HepG2 (cell line): ENCODE measurements around the gene CNP. TPM values are rescaled to one million over a fixed set of nuclear protein-coding genes. Genes with fewer than 3 reads are reported as not detected.
A peak's percentile ranks its signal among the peaks of the same experiment; 100 is the strongest.

Experiments
- ATM ChIP-seq: fragments of 450-650 bp; IDR thresholded peaks from 2 replicates; pipeline ENCODE4 v1.7.1; 2017; ENCODE audit warnings: mild to moderate bottlenecking, borderline replicate concordance
- CHD4 ChIP-seq: fragments of 200-600 bp; sonication (generic); IDR thresholded peaks from 2 replicates; pipeline ENCODE4 v1.7.0; 2017; ENCODE audit warnings: mild to moderate bottlenecking, low read length, borderline replicate concordance
- FOXM1 ChIP-seq: sonication (generic); formaldehyde crosslinking; IDR thresholded peaks from 2 replicates; pipeline ENCODE4 v1.5.0; 2020; ENCODE audit warnings: missing genetic modification reagents
- FOXP1 ChIP-seq, 2 experiments: fragments of 450-650 bp in 1 of 2; IDR thresholded peaks; 2 replicates each; pipeline ENCODE4 v1.6.1; 2017 to 2018; ENCODE audit warnings: antibody characterized with exemption in 1 of 2
- GTF3A ChIP-seq: sonication (generic); formaldehyde crosslinking; conservative IDR thresholded peaks from 2 replicates; pipeline ENCODE4 v1.4.0; 2020; ENCODE audit warnings: mild to moderate bottlenecking, missing genetic modification reagents
- HMGA1 ChIP-seq: sonication (generic); formaldehyde crosslinking; conservative IDR thresholded peaks from 2 replicates; pipeline ENCODE4 v1.4.0; 2020; ENCODE audit warnings: missing genetic modification reagents
- ISX ChIP-seq: sonication (generic); formaldehyde crosslinking; conservative IDR thresholded peaks from 2 replicates; pipeline ENCODE4 v1.5.0; 2020; ENCODE audit warnings: missing genetic modification reagents
- KDM1A ChIP-seq: IDR thresholded peaks from 2 replicates; pipeline ENCODE4 v1.6.1; 2016; ENCODE audit warnings: missing compliant biosample characterization
- MBD4 ChIP-seq: IDR thresholded peaks from 2 replicates; pipeline ENCODE4 v1.6.1; 2012; ENCODE audit warnings: low read length, inconsistent platforms, borderline replicate concordance
- NFIB ChIP-seq: sonication (generic); formaldehyde crosslinking; IDR thresholded peaks from 2 replicates; pipeline ENCODE4 v1.9.0; 2021; ENCODE audit warnings: missing genetic modification reagents, mild to moderate bottlenecking, borderline replicate concordance
- NFRKB ChIP-seq: fragments of 450-650 bp; IDR thresholded peaks from 2 replicates; pipeline ENCODE4 v1.6.1; 2017
- NR2F2 ChIP-seq: IDR thresholded peaks from 2 replicates; pipeline ENCODE4 v1.6.1; 2012; ENCODE audit warnings: low read depth, inconsistent platforms, borderline replicate concordance
- PHF21A ChIP-seq: sonication (generic); formaldehyde crosslinking; IDR thresholded peaks from 2 replicates; pipeline ENCODE4 v1.5.0; 2020; ENCODE audit warnings: mild to moderate bottlenecking, missing genetic modification reagents
- PRMT3 ChIP-seq: sonication (generic); formaldehyde crosslinking; IDR thresholded peaks from 2 replicates; pipeline ENCODE4 v1.8.1; 2022; ENCODE audit warnings: low read depth, mild to moderate bottlenecking, moderate library complexity, missing genetic modification reagents, borderline replicate concordance
- SMYD3 ChIP-seq: sonication (generic); formaldehyde crosslinking; IDR thresholded peaks from 2 replicates; pipeline ENCODE4 v1.8.1; 2023; ENCODE audit warnings: mild to moderate bottlenecking, missing genetic modification reagents
- SPEN ChIP-seq: sonication (generic); formaldehyde crosslinking; IDR thresholded peaks from 2 replicates; pipeline ENCODE4 v1.5.1; 2020; ENCODE audit warnings: low read depth, mild to moderate bottlenecking, missing genetic modification reagents
- TAF1 ChIP-seq: sonication (generic); formaldehyde crosslinking; IDR thresholded peaks from 2 replicates; pipeline ENCODE4 v1.4.0; 2020; ENCODE audit warnings: missing genetic modification reagents
- THAP7 ChIP-seq: sonication (generic); formaldehyde crosslinking; IDR thresholded peaks from 2 replicates; pipeline ENCODE4 v1.8.1; 2023; ENCODE audit warnings: mild to moderate bottlenecking, missing genetic modification reagents
- TOPORS ChIP-seq: sonication (generic); formaldehyde crosslinking; IDR thresholded peaks from 2 replicates; pipeline ENCODE4 v1.8.0; 2023; ENCODE audit warnings: mild to moderate bottlenecking, missing genetic modification reagents
- TP53 ChIP-seq: sonication (generic); formaldehyde crosslinking; conservative IDR thresholded peaks from 2 replicates; pipeline ENCODE4 v1.4.0; 2020; ENCODE audit warnings: missing genetic modification reagents
- ZBTB21 ChIP-seq: sonication (generic); formaldehyde crosslinking; IDR thresholded peaks from 2 replicates; pipeline ENCODE4 v1.4.0; 2020; ENCODE audit warnings: missing genetic modification reagents
- ZFP82 ChIP-seq: sonication (generic); formaldehyde crosslinking; IDR thresholded peaks from 2 replicates; pipeline ENCODE4 v1.5.1; 2020; ENCODE audit warnings: mild to moderate bottlenecking, missing genetic modification reagents, borderline replicate concordance
- ZIK1 ChIP-seq: sonication (generic); formaldehyde crosslinking; IDR thresholded peaks from 2 replicates; pipeline ENCODE4 v1.5.0; 2020; ENCODE audit warnings: mild to moderate bottlenecking, low read depth, missing genetic modification reagents, borderline replicate concordance
- ZNF326 ChIP-seq: sonication (generic); formaldehyde crosslinking; IDR thresholded peaks from 2 replicates; pipeline ENCODE4 v1.4.0; 2020; ENCODE audit warnings: missing genetic modification reagents, borderline replicate concordance
- ZNF33A ChIP-seq: sonication (generic); formaldehyde crosslinking; IDR thresholded peaks from 2 replicates; pipeline ENCODE4 v1.5.1; 2020; ENCODE audit warnings: missing genetic modification reagents, mild to moderate bottlenecking, moderate library complexity, borderline replicate concordance
- ZNF354B ChIP-seq: sonication (generic); formaldehyde crosslinking; IDR thresholded peaks from 2 replicates; pipeline ENCODE4 v1.8.0; 2022; ENCODE audit warnings: mild to moderate bottlenecking, missing genetic modification reagents
- ZNF563 ChIP-seq: sonication (generic); formaldehyde crosslinking; IDR thresholded peaks from 2 replicates; pipeline ENCODE4 v1.8.0; 2022; ENCODE audit warnings: mild to moderate bottlenecking, moderate library complexity, missing genetic modification reagents
- ZNF678 ChIP-seq: sonication (generic); formaldehyde crosslinking; IDR thresholded peaks from 2 replicates; pipeline ENCODE4 v1.4.0; 2020; ENCODE audit warnings: mild to moderate bottlenecking, missing genetic modification reagents
- ZNF704 ChIP-seq: sonication (generic); formaldehyde crosslinking; IDR thresholded peaks from 2 replicates; pipeline ENCODE4 v1.8.1; 2023; ENCODE audit warnings: mild to moderate bottlenecking, inconsistent platforms, moderate library complexity, missing genetic modification reagents, borderline replicate concordance
- ZNF761 ChIP-seq: sonication (generic); formaldehyde crosslinking; conservative IDR thresholded peaks from 2 replicates; pipeline ENCODE4 v1.4.0; 2020; ENCODE audit warnings: mild to moderate bottlenecking, missing genetic modification reagents
- ZSCAN21 ChIP-seq: sonication (generic); formaldehyde crosslinking; IDR thresholded peaks from 2 replicates; pipeline ENCODE4 v1.8.0; 2022; ENCODE audit warnings: mild to moderate bottlenecking, missing genetic modification reagents, moderate library complexity, borderline replicate concordance
- polyA plus RNA-seq, 8 experiments: library from polyadenylated mRNA; depleted of rRNA in 3 of 8; stranded (reverse) in 7 of 8; unstranded in 1 of 8; fragments of >200 nt; fragmentation: Illumina TruSeq in 4 of 8; extraction: Trizol in 4 of 8; gene quantifications; 2 replicates each; pipeline versions ENCODE4 v1.2.1 to v1.2.3, GENCODE V29; 2011 to 2016; ENCODE audit warnings: low read depth in 4 of 8, missing spikeins in 1 of 8, mixed read lengths in 1 of 8; ENCODE audit not compliant: insufficient read depth in 1 of 8
- total RNA-seq, 5 experiments: library from RNA; depleted of rRNA; stranded (reverse); fragments of >200 nt; fragmentation: Illumina TruSeq; extraction: Trizol; gene quantifications; 2 replicates each; pipeline ENCODE4 v1.2.3, GENCODE V29; 2016; ENCODE audit warnings: low read depth in 1 of 5

Gene CNP
- total and polyA plus RNA-seq, 2 of the 13 experiments (the other 11 are each of a cell fraction or from before 2014, with no cell fraction given), result 97.2 to 161 TPM

- TF ChIP-seq ZNF704 (CRISPR knock-in tag) (peak; percentile 53; the same call in 1 of the 2 replicates), ZIK1 (no peak; the same call in 1 of the 2 replicates), CHD4 (peak; percentile 85; the same call in 1 of the 2 replicates), SPEN (CRISPR knock-in tag) (peak; percentile 98), ZNF761 (CRISPR knock-in tag) (peak; percentile 70; the same call in 1 of the 2 replicates), ZSCAN21 (CRISPR knock-in tag) (peak; percentile 82; the same call in 1 of the 2 replicates), ATM (no peak), TP53 (CRISPR knock-in tag) (no peak), THAP7 (CRISPR knock-in tag) (peak; percentile 83), TAF1 (CRISPR knock-in tag) (peak; percentile 90), NR2F2 (no peak), KDM1A (CRISPR knock-in tag) (no peak), ISX (no peak), PRMT3 (CRISPR knock-in tag) (no peak), MBD4 (no peak), GTF3A (CRISPR knock-in tag) (0 out of 2 replicates have a peak, but pooled peaks have one; percentile 46), NFRKB (no peak), TOPORS (CRISPR knock-in tag) (no peak), HMGA1 (CRISPR knock-in tag) (no peak), SMYD3 (CRISPR knock-in tag) (0 out of 2 replicates have a peak, but pooled peaks have one; percentile 54), NFIB (CRISPR knock-in tag) (no peak), ZFP82 (CRISPR knock-in tag) (peak; percentile 77; the same call in 1 of the 2 replicates), ZBTB21 (CRISPR knock-in tag) (no peak; the same call in 1 of the 2 replicates), PHF21A (peak; percentile 71; the same call in 1 of the 2 replicates), FOXM1 (CRISPR knock-in tag) (0 out of 2 replicates have a peak, but pooled peaks have one; percentile 38), FOXP1 (IDR thresholded peaks at IDR 0.05) (no peak), FOXP1 (CRISPR knock-in tag; IDR thresholded peaks at IDR 0.05) (no peak; the same call in 1 of the 2 replicates), ZNF33A (no peak), ZNF563 (CRISPR knock-in tag) (peak; percentile 95), ZNF678 (no peak), ZNF326 (CRISPR knock-in tag) (no peak), ZNF354B (CRISPR knock-in tag) (no peak)
Observed at GRCh38 chr17:42019509-42020404, 53.2 kb downstream of the CNP start, which contains the start of gene NKIRAS2 (continued).
